Adipocyte (in vitro differentiated cells): ENCODE results near the gene ASAP3.

ENCODE experiments used
- DNase-seq: peaks from one replicate; pipeline ENCODE4 v3.0.0-alpha.2; 2015; ENCODE audit warnings: low read depth
- H3K27me3 ChIP-seq: replicated peaks from 2 replicates; pipeline ENCODE4 v1.7.0; 2013; ENCODE audit warnings: mild to moderate bottlenecking, low read length, moderate library complexity; ENCODE audit not compliant: control insufficient read depth, insufficient read depth
- H3K36me3 ChIP-seq: 2 replicates; pipeline ENCODE4 v1.7.0; 2013; ENCODE audit warnings: low read length, mild to moderate bottlenecking, moderate library complexity; ENCODE audit not compliant: control insufficient read depth, insufficient read depth, severe bottlenecking
- H3K4me1 ChIP-seq: 2 replicates; pipeline ENCODE4 v1.7.0; 2013; ENCODE audit warnings: mild to moderate bottlenecking, low read length, moderate library complexity; ENCODE audit not compliant: control insufficient read depth, insufficient read depth
- H3K4me3 ChIP-seq: 2 replicates; pipeline ENCODE4 v1.7.0; 2013; ENCODE audit warnings: mild to moderate bottlenecking, low read length, moderate library complexity
- H3K9ac ChIP-seq: 2 replicates; pipeline ENCODE4 v1.7.0; 2013; ENCODE audit warnings: mild to moderate bottlenecking, low read length, moderate library complexity
- H3K9me3 ChIP-seq: 2 replicates; pipeline ENCODE4 v1.7.0; 2013; ENCODE audit warnings: mild to moderate bottlenecking, low read length, moderate library complexity; ENCODE audit not compliant: control insufficient read depth

ASAP3 gene

DNA sequence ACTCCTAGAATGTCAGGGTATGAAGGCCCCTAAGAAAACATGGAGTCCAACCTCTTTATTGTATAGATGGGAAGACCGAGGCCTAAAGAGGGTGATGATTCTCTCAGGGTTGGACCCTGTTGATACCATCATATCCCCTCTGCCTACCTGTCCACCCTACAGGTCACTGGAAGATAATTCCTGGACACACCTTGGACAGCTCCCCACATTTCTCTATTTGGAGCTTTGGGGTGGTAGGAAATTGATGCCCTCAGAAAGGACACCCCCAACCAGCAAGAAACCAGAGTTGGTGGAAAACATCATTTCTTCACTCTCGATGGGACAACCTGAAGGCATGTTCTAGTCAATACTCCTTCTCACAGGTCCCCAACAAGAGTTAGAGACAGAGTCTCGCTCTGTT, 56.4 kb downstream of the ASAP3 start:
- Histone ChIP-seq H3K4me3 (no peak overlapping the region), H3K36me3 (peaks cover 46% of the 10 kb centered on the region)

DNA sequence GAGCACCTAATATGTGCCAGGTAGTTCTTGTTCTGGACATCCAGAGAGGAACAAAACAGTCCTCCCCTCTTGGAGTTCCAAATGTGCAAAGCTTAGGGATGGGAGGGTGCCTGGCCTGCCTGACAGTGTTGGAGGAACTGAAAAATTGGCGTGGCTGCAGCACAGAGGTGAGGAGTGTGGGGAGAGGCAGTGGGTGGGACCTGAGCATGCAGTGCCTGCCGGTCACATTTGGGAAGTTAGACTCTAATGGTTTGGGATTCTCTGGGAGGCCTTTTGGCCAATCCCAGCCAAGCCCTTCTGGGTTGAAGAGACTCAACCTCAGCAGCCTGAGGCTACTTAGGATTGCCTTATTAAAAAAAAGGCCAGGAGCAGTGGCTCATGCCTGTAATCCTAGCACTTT, 57.2 kb downstream of the ASAP3 start:
- H3K9me3 ChIP-seq: no peaks in the 10 kb centered on the region
- no peak overlapping the region for H3K4me3 ChIP-seq
- no peak overlapping the region for H3K9ac ChIP-seq
- no peaks in the 10 kb centered on the region for H3K27me3 ChIP-seq
- peaks cover 40% of the 10 kb centered on the region for H3K36me3 ChIP-seq
- H3K4me1 ChIP-seq: peaks cover 28% of the 10 kb centered on the region
- DNase-seq: no peak

More for the DNA sequence above, 56.4 kb downstream of the ASAP3 start:
- Histone ChIP-seq H3K9me3 (no peaks in the 10 kb centered on the region), H3K27me3 (no peaks in the 10 kb centered on the region), H3K9ac (no peak overlapping the region), H3K4me1 (peaks cover 21% of the 10 kb centered on the region)
- no peak for DNase-seq

DNA sequence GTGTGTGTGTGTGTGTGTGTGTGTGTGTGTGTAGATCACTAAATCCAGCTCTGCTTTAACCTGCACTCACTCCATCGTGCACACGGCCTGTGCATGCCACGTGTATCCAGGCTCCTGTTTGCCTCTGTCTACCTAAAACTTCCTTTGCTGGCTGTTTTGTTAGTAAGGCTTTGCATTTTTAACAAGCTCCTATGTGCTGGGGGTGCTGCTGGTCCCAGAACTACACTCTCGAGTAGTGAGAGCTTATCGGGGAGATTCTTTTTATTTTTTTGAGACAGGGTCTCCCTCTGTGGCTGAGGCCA, 58.8 kb downstream of the ASAP3 start:
- no peaks in the 10 kb centered on the region for H3K27me3 ChIP-seq
- DNase-seq: no peak
- peak overlapping the region; percentile 74 for H3K9ac ChIP-seq
- H3K36me3 ChIP-seq: peaks cover 23% of the 10 kb centered on the region
- H3K4me3 ChIP-seq: peak overlapping the region; percentile 69
- H3K9me3 ChIP-seq: no peaks in the 10 kb centered on the region
- peaks cover 38% of the 10 kb centered on the region for H3K4me1 ChIP-seq

DNA sequence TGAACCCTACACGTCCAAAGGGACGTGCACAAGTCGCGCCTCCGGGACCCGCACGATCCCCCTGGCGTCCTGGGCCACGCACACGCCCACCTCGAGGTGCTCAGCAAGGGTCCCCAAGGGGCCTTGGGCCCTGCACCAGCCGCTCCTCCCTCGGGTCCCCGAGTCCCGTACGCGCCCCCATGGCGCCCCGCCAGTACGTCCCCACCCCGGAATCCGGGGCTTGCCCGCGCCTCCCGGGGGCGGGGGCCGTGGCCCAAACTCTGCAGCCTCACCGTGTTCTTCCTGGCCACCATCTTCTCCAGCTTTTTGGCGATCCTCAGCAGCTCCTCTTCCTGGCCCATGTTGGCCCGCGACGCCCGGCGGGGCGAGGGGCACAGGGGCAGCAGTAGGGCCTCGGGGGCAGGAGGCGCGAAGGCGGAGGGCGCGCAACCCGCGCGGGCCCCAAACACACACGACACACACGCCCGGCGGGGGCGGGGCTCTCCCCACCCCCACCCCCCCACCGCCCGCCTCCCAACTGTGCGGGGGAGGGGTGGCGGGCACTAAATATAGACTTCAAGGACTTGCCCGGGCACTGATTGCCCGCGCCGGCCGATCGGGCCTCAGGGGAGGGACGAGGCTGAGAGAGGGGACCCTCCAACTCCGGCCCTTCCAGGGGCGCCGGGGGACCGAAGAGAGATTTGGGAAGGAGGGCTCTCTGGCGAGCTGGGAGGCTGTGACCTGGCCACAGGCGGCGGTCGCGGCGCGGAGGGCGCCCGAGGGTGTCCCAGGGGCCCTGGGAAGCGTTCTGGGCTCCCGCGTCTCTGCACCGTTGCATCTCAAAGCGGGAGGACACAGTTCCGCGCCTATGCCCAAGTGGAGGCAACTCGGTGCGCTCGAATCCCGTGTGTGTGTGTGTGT, 59.4 kb downstream of the ASAP3 start, which contains the start of gene TCEA3:
Gene TCEA3, minus strand, starts transcription at position 456 of the 900 bp plus-strand sequence. Its CDS starts 115 bp downstream, at position 341.
- DNase-seq: peak; percentile 52
- Histone ChIP-seq H3K9me3 (no peaks in the 10 kb centered on the region), H3K9ac (peak within 1 kb of the TSS; percentile 77), H3K4me1 (peaks cover 38% of the 10 kb centered on the region), H3K36me3 (peaks cover 17% of the 10 kb centered on the region), H3K27me3 (no peaks in the 10 kb centered on the region), H3K4me3 (peak within 1 kb of the TSS; percentile 78)

DNA sequence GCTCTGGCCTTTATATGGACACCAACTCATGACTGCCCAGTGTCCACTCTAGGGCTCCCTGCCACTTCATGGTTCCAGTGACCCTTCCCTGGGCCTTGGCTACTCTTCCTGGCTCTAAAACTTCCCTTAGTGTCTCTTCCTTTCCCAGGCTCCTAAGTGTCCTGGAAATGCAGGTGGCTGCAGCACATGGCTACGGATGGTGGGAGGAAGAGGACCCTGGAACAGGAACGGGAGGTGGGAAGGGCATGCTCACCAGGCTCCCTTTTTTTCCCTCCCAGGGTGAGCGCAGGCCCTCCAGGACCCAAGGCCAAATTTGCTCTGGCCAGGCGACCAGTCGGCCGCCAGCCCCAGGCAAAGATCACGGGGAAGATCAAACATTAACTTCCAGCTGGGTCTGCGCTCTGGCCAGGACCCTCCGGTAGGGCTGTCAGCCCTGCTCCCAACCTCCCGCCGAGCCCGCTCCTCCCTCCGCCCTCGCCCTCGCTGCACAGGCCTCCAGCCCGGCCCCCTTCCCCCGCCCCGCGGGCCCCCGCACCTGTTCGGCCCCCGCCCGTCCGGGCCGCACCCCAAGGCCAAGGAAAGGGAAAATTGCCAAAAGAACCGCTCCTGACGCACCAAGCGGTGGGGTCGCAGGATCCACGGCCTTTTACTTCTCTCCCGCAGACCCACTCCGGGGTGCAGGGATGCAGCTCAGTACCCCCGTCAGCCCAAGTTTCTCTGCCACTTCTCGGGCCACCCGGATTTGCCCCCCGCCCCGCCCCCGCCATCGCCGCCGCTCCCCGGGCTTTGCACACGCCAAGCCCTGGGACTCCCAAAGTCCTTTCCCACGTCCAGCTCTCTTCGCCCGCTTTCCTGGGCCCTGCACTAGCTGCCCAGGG, 60.3 kb downstream of the ASAP3 start:
- DNase-seq: peak; percentile 16
- Histone ChIP-seq H3K9me3 (no peaks in the 10 kb centered on the region), H3K9ac (peak overlapping the region; percentile 77), H3K36me3 (peaks cover 8% of the 10 kb centered on the region), H3K4me1 (peaks cover 38% of the 10 kb centered on the region), H3K27me3 (no peaks in the 10 kb centered on the region), H3K4me3 (peak overlapping the region; percentile 78)

DNA sequence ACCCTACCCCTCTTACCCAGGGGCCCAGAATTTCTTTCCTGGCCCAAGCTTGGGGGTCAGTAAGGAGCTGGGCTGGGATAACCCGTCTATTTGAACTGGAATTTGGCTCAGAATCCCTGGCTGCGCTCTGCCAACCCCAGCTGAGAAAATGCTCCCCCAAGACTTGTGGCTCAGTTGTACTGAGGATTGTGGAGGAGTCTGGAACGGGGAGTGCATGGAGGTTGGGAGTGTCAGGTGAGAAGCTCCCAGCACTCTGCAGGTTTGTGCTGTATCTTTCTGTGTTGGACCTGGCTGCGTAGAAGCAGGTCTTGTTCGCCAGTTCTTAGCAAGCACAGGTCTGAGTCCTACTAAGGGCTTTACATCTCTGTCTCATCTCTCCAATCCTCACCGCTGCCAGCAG, 61.0 kb downstream of the ASAP3 start:
- H3K27me3 ChIP-seq: no peaks in the 10 kb centered on the region
- H3K4me3 ChIP-seq: peak overlapping the region; percentile 40
- H3K4me1 ChIP-seq: peaks cover 39% of the 10 kb centered on the region
- peak overlapping the region; percentile 62 for H3K9ac ChIP-seq
- H3K36me3 ChIP-seq: peaks cover under 1% of the 10 kb centered on the region
- DNase-seq: peak; percentile 10
- H3K9me3 ChIP-seq: no peaks in the 10 kb centered on the region

DNA sequence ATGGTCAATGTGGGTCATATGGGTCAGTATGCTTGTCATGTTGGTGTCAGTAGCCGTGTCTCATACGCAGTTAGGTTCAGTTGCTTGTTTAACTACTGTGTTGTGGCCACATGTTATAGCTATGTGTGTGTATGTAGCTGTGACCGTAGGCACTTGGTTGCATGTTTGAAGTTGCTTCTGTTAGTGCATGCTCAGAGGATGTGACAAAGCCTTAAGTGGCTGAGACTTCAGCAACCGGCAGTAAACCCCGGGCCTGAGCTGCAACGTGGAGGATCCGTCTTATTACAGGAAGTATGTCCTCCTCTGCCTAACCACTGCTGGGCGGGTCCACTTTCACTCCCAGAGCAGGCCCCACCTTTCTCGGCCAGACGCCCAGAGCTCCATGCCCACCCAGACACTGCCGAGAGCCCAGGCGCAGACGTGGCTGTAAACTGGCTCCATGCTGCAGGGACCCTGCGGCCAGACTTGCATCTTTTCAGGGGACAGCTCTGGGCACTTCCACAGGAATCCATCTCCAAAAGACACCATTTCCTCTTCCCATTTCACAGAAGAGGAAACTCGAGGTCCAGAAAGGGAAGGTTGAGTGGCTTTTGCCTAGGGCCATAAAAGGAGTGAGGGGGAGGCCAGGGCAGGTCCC, 61.6 kb downstream of the ASAP3 start:
- DNase-seq: peak; percentile 77
- peak overlapping the region; percentile 59 for H3K9ac ChIP-seq
- H3K4me3 ChIP-seq: peak overlapping the region; percentile 40
- H3K9me3 ChIP-seq: no peaks in the 10 kb centered on the region
- H3K27me3 ChIP-seq: no peaks in the 10 kb centered on the region
- H3K4me1 ChIP-seq: peaks cover 43% of the 10 kb centered on the region
- H3K36me3 ChIP-seq: no peaks in the 10 kb centered on the region

DNA sequence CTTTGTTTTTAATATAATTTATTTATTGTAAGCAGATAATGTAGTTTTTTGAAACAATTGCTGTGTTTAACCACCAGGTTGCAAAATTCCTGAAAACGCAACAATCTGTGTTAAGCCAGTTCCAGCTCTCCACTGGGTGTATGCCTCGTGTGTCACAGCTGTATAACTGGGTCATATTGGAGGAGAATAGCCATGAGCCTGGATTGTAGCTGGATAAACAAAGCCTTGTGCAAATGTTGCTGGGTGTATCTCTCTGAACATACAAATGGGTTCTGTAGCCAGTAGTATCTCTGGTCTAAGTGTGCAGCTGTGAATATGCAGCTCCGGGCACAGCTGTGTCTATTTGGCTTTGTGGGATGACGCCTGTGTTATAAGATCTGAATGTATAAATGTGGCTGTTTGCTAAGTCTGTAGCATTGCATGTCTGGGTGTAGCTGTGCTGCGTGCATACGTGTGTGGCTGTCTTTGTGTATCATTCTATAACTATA, 62.2 kb downstream of the ASAP3 start:
- no peaks in the 10 kb centered on the region for H3K9me3 ChIP-seq
- no peaks in the 10 kb centered on the region for H3K27me3 ChIP-seq
- peak overlapping the region; percentile 40 for H3K4me3 ChIP-seq
- H3K36me3 ChIP-seq: peaks cover 5% of the 10 kb centered on the region
- H3K4me1 ChIP-seq: peaks cover 43% of the 10 kb centered on the region
- DNase-seq: peak; percentile 66
- H3K9ac ChIP-seq: peak overlapping the region; percentile 59

DNA sequence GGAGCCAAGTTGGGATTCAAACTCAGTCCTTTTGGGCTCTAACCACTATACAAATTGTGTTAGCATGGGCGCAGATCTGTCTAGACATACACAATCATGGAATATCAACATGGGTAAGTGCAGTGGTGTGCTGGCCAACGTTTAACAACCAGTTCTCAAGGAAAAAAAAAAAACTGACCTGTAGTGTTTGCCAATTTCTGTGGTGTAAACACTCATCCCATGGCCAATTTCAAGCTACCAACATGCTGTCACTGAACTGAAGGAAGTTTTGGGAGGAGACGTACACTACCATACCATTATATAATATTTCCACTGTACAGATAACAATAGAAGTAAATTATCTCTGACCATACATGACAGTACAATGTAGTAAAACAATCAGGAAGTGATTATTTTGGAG, 62.6 kb downstream of the ASAP3 start:
- Histone ChIP-seq H3K27me3 (no peaks in the 10 kb centered on the region), H3K4me1 (peaks cover 43% of the 10 kb centered on the region), H3K4me3 (no peak overlapping the region), H3K36me3 (peaks cover 7% of the 10 kb centered on the region), H3K9ac (no peak overlapping the region), H3K9me3 (no peaks in the 10 kb centered on the region)
- no peak for DNase-seq

DNA sequence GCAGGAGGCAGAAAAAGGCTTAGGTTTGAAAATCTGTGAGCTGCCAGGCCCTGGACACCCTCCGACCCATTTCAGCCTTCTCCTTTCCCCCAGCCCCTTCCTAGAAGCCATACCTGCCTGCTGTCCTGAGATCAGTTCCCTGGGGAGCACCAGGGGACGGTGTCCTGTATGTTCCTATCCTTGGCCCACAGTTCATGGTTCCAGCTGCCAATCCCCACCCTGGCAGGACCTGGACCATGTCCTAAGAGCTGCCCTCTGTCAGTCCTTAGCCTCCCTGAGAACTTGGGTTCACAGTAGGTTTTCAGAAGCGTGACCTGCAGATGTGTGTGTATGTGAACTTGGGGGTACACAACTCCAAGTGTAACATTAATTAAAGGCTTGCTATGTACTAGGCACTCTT, 63.2 kb downstream of the ASAP3 start:
- Histone ChIP-seq H3K9me3 (no peaks in the 10 kb centered on the region), H3K4me3 (no peak overlapping the region), H3K9ac (no peak overlapping the region), H3K4me1 (peaks cover 43% of the 10 kb centered on the region), H3K27me3 (no peaks in the 10 kb centered on the region), H3K36me3 (peaks cover 7% of the 10 kb centered on the region)
- no peak for DNase-seq

DNA sequence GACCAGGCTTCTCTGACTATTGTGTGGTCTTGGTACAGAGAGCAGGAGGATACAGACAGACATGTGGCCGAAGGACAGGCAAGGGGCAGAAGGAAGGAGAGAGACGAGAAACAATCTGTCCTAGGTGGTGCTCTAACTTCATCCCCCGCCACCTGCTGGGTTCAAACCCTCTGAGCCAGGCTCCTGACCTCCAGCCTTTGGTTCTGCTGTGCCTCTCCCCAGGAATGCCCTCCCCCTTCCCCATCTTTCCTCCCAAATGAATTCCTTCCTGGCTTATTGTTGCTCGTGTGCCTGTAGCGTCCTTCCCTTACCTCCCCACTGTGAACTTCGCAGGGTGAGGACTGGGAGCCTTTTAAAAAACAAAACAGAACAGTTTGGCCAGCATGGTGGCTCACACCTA, 64.8 kb downstream of the ASAP3 start:
- Histone ChIP-seq H3K4me1 (peaks cover 35% of the 10 kb centered on the region), H3K9ac (no peak overlapping the region), H3K4me3 (no peak overlapping the region), H3K9me3 (no peaks in the 10 kb centered on the region), H3K36me3 (peaks cover 7% of the 10 kb centered on the region), H3K27me3 (no peaks in the 10 kb centered on the region)
- DNase-seq: no peak
